ENCODE data around the gene WASF1.

Gene WASF1

DNA sequence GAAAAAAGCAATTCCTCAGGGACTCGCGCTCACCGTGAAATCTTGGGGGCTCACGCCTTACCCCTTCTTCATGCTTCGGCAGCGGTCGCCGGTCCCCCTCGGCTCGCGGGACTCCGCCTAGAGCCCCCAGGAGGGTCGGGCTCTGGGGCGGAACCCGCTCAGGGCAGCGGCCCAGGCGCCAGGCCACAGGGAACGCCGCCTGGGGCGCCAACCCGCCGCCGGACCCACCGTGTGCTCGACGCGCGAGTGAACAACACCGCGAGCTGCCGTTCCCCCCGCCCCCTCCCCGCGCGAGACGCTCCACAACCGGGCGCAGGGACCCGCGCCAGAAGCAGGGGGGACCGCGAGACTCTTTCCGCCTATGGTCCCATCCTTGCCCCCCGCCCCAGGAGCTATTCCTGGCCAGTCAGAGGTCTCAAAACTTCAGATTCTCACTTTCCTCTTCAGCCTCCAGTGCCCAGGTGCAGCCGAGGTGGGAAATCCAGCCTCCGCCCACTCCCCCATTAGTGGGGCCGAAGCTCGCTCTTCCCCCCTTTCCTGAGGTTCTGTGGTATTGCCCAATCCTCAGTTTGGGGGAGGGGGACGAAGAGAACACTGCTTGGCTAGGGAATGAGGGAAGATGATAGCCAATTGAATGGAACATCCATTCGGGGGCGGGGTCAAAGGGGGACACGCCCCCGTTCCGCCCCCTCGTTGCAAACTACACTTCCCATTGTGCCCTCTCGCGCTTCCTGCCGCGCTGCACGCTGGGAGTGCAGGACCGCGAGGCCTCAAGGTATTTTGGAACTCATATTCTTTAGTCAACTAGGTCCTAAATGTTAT is at the start of gene WASF1:
TSS of gene WASF1 (minus strand) at position 265 of the 822 bp plus-strand sequence. CDS start 52,069 bp downstream, outside the sequence.
- DNase-seq: peak; percentile 95 to 97

DNA sequence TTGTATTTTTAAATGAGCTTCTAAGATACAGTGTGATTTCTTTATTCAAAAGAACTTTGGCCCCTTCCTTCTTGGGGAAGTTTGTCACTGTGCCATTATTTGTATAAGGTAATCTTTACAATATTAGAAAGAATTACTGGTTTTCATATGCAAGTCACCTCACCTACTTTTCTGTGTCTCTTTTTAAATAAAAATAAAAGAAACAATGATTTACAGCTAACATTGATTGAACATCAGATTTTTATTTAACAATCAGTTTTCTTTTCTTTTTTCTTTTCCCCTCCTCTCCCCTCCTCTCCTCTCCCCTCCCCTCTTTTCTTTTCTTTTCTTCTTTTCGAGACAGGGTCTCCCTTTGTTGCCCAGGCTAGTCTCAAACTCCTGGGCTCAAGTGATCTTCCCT is 46.8 kb upstream of the WASF1 start:
- no peak for DNase-seq

DNA sequence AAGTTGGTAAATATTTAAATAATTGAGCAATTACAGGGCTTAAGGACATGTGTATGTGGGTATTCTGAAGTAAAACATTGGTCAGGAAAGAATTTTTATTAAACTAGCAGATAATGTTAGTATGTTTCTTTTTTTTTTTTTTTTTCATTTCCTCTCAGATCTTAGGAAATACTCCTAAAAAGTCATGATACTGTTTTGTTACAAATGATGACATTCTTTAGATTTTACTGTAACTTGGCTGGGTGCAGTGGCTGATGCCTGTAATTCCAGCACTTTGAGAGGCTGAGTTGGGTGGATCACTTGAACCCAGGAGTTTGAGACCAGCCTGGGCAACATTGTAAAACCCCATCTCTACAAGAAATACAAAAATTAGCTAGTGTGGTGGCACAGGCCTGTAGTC is 42.3 kb upstream of the WASF1 start:
- DNase-seq: no peak

DNA sequence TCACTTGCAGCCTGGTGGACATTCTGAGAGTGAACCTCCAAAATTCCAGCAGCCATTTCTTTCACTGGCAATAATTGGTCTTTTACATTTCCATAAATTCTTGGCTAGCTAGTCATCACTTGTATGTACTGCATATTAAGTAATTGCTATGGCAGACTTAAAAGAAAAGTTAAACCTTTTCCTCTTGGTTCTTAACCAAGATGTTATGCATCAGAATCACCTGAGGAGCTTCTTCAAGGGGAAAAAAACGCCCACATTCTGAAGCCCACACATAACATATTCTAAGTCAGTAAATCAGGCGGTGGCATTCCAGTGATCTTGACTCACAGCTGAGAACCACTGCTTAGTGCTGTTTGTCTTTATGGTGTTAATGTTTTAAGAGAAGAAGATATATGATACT is 37.8 kb upstream of the WASF1 start:
- DNase-seq: no peak

DNA sequence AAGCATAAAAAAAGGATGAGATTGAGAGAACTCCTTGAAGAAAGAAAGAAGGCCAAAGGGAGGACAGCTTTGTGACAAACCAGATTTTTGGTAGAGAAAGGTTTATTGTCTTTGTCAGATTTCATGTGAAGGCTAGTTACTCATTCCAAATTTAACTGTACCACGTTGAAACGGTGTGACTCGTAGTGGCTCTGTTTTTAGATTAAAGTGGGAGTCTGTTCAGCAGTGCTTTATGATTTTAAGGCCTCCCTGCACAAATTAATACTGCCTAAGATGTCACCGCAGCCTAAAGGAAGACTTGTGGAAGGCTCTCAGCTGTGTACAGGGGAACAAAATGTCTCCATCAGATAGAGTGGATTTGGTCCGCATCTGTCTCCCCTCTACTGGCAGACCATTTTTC is 36.7 kb upstream of the WASF1 start:
- no peak for DNase-seq

DNA sequence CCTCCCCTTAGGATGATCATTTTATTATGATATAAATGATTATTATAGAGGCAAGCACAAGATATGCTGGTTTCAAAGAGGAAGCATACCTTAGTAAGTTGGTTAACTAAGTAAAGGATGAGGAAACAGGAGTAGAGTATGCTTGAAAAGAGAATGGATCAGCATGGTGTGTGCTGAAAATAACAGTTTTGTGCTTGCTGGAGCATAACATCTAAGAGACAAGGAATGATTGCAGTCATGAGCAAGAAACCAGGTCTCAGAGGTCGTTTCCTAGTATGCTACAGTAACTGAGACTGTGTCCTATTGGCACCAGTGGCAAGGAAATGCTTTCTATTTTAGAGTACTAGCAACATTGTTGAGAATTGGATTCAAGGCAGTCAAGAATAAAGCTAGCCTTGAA is 34.9 kb upstream of the WASF1 start:
- no peak for DNase-seq

DNA sequence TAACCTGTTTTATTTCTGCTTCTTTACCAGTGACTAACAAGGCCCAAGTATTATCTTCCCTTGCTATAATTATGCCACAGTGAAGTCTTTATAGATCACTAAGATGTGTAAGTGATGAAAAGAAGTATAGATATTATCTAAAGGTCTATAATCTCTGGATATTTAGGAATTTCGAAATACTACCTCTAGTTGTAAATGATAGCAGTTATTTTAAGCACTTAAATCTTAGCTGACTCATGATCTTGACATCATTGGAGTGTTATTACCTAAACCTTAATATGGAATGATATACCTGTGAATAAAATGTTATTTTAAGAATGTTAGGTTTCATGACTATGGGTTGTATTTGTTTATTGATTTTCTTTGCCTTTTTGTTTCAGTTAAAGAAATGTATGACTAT is 32.3 kb upstream of the WASF1 start:
- DNase-seq: no peak

DNA sequence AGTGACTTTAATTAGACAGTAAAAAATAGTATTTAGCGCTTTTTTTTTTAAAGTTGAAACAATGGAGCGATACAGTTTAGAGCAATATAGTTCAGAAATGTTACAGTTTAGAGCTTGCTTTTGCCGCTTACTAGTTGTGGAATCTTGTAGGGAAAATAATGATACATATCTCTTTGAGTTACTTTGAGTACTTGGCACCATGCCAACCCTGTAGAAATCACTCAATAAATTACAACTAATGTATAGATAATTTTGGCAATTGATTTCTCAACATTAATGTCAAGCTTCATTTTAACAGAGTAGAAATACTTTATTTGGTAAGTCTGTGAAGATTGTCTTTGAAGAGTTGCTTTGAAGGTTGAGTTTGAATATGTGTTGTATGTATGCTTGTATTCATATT is 28.2 kb upstream of the WASF1 start:
- DNase-seq: no peak

DNA sequence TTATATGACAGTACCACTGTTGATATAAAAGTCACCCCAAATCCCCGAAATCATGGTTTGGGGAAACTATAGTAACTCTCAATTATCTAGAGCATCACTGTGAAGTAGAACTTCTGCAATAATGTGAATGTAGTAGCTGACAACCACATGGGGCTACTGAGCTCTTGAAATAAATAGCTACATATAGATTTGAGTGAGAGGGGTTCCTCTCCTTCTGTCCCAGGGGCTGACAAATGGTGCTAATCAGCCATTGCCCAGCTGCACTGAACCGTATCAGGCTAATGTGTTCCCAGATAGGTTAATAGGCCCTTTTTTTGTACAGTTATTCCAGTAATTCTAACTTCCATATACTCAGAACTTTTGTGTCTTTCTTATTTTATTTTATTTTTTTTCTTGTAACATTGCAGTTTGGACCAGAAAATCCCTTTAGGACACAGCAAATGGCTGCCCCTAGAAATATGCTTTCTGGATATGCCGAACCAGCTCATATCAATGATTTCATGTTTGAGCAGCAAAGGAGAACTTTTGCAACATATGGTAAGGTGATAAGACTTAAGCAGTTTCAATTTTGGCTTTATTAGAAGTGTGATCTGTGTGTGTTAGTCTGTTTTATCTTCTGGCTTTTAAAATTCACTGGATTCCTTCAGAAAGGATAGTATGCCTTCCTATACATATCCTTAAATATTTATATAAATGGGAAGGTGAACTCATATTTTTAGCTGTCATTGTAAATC is 21.8 kb upstream of the WASF1 start:
- DNase-seq: no peak

DNA sequence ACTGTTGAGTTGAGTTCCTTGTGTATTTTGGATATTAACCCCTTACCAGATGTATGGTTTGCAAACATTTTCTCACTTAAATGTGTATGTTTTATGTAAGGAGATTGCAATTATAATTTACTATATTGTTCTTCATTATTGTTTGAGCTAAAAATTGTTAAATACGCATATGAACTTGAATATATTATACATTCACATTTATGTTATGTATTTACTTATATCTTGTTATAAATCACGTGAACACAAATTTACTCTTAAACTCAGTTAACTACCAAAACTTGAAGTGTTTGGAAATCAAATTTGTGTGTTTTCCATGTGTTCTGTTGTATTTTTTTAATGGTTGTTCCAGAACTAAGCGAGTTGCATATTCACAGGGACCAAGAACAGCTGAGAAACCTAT is 19.1 kb upstream of the WASF1 start:
- DNase-seq: no peak

DNA sequence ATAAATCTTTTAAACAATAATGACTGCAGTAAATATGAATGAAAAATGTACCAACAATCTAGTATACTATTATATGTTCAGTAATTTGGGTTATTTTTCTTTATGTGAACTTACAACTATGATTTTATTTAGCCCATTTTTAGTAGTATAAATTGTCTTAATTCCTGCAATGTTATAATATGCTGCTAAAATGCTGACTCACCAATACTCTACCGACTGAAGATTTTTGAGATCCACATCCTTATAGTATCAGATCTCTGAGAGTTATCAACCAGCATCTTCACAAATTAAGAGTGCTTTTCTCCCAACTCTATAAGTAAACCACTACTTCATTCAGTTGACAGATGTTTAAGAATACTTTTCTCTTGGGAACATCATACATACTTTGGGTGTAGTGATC is 17.4 kb upstream of the WASF1 start:
- no peak for DNase-seq

DNA sequence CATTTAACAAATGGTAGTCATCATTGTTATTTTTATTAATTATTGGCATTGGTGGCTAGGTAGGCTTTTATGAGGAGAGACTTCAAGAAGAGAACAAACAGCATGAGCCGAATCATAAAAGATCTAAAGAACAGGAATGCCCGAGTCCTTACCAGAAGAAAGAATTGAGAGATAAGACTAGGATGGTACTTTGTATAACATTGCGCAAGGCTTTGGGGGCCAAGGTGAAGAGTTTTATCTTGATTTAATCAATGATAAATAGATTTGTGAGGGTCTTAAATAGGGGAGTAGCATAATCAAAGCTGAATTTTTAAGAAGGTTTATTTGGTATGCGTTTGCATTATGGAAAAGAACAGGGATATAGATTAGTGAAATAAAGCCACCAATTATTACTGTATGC is 16.2 kb upstream of the WASF1 start:
- DNase-seq: no peak

DNA sequence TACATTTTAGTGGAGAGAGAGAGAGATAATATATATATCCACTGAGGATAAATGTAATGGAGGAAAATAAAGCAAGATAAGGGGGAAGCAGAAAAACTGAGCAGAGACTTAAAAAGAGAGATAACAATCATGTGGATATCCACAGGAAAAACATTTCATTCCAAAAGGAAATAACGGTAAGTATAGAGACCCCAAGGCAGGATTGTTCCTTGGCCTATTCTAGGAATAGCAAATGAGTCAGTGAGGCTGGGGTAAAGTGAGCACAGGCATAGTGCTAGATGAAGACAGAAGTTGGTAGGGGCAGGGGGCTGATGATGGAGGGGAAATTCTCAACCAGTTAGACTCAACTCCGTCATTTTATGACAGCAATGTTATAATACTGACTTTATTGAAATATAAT is 12.0 kb upstream of the WASF1 start:
- DNase-seq: no peak

DNA sequence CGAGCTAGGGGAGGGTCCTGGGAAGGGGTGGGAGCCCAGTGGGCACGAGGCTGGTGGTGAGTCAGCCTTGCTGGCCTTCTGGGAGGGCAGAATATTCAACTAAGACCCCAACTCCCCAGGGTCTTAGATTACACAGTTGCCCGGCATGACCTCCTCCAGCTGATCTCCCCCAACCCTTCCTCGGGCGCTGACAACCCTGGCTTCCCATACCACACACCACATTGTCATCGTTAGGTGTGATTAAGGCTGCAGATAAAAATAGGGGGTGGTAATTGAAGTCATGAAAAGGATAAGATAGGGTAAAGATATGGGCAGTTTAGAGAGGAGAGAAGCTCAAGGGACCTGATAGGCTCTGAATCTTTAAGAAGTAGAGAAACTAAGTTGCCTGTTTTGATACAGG is 11.3 kb upstream of the WASF1 start:
- no peak for DNase-seq

DNA sequence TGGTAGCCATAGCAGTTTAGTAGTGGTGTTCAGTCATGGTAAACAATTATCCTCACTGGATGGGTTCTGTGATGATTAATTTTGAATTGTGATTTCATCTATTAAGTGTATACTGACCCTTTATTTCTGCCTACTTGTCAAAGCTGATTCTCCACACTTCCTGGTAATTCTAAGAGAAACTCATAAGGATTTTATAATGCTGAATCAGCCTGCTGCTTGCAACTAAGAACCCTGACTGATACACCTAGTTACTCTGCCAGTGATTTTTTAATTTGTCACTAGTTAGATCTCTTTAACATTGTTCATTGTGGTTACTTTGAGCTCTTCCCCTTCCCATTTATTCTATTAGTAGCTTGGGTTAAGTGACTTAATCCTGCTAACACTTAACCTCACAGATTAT is 9.3 kb upstream of the WASF1 start:
- DNase-seq: no peak

DNA sequence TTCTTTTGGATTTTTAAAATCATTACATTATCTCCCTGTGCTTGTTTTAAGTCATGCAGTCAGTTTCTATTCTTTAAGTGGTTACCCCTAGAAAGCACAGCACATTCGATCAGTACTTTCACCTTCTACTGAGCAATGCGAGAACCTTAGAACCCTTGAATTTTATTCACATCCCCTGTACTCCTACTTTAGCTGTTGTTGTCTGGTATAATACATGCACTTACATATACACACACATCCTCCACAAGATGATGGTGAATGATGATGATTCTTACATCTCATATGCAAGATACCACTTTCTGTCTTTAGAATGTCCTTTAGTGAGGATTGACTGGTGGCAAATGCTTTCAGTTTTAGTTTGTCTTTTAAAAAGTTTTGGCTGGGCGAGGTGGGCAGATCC is 6.4 kb upstream of the WASF1 start:
- DNase-seq: no peak

DNA sequence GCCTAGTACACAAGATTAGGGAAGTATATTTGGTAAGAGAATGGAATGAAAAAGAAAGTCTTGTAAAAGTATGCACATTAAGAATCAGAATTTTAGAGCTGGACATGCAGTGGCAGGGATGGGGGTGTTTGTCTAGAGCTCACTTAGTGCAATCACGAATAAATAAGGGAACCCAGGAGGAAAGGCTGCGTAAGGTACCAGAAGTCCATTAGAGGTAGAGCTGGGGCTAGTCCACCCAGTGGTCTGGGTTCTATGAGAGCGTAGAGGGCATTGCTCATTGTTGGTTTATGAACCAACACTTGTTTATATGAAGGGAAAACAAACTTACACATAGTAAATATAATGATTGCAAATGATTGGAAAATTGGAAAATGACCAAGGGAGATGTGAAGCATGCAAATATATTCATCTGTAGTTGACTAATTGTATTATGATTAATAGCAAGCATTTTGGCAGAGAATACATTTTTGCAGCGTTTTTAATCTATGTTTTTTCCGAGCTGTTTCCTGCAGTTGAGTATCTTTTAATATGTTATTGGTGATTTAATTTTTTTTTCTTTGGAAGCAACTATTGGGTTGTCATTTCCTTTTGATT is 3.9 kb upstream of the WASF1 start:
- no peak for DNase-seq

DNA sequence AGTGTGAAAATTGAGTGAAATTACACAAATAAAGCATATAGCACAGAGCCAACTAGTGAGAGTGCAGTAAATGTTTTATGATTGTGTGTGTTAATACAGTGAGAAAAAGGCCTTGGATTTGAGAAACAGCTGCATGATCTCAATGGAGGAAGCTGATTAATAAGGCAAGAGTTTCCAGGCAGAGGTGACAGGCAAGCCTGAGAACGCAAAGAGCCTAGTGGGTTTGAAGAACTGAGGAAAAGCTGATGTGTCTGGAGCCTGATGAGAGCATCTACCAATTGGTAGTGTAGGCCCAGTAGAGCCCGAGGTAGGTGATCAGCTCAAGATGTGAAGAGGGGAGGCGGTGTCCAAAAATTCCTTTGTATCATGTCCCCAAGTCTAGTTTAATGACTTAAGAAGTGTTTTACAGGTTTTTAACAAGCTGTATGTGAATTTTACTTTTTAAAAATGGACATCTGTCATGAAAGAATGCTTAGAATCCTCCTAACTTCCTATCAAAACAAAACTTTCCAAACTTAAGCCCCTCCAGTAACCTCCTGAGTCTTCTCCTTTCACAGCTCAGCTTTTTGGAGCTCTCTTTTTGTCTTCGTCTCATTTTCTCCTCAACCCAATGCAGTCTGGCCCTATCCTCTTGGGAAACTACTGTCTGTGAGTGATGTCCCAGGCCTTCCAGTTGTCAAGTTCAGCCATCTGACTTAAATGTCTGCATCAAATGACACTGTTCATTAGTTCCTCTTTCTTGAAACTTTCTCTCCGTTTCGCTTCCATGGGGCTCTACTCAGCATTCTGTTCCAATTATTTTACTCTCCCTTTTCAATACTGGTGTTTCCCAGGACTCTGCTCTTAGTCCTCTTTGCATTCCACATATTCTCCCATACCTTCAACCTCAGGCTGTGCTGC is 1.9 kb upstream of the WASF1 start:
- no peak for DNase-seq

DNA sequence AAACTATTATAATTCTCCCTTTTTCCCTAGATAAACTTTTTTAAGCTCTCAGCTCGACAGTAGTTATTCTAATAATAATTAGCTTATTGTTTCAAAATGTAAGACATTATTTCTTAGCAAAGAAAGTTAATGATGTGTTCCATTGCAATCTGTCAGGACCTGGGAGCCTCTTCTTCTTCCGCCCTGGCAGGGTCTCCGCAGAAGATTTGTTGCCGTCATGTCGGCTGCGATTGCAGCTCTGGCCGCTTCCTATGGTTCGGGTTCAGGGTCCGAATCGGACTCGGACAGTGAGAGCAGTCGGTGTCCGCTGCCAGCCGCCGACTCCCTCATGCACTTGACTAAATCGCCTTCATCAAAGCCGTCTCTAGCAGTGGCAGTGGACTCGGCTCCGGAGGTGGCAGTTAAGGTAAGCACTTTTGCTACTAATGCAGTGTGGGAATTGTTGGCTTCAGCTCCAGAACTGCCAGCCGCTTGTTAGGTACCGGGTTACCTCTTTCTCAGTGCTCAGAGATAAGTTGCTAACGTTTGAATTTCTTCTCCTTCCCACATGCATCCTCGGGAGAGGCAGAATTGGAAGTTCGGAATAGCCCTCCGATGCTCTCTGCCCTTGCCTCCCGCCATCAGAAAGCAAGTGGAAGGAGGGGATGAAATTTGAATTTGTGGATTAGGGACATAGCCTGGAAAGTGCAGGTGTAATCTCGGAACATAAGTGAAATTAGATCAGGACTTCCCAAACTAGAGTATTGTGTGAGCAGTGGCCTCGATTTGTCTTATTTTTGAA is 948 bp upstream of the WASF1 start, which contains the start of gene CDC40:
TSS of gene CDC40 (plus strand) at position 200 of the 781 bp plus-strand sequence. CDS start at position 218, 18 bp downstream.
- peak; percentile 65 to 70 for DNase-seq

DNA sequence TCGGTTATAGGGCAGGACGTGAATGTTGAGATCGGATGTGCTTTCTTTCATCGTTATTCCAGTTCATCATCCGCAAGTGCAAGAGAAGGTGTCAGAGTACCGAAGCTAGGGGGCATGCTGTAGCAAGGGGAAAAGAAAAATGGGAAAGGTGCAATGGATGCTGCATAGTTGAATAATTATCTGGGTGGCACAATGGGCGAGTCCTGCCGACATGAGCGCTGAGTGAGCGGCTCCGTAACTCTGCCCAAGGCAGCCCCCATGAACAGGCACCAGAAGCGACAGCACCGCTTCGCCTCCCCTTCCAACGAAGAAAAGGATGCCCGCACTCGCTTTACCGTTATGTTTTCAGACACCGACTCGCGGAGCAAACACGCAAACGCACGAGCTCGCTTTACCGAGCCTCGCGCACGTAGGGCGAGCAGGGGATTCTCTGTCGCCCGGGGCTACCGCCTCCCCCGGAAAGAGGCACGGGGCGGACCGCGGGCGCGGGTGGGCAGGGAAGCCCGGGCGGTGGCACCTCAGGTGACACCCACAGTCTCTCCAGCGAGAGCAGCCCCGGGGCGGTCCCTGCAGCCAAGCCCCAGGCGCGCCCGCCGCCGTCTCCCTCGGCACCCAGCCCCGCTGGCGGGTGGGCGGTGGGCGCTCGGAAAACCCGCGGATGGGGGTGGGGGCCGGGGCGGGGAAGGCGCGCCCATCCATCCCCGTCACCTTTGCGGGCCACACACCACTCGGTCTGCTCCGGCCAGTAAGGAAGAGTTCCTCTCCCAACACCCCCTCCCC is 654 bp downstream of the WASF1 start:
- DNase-seq: peak; percentile 62 to 63

DNA sequence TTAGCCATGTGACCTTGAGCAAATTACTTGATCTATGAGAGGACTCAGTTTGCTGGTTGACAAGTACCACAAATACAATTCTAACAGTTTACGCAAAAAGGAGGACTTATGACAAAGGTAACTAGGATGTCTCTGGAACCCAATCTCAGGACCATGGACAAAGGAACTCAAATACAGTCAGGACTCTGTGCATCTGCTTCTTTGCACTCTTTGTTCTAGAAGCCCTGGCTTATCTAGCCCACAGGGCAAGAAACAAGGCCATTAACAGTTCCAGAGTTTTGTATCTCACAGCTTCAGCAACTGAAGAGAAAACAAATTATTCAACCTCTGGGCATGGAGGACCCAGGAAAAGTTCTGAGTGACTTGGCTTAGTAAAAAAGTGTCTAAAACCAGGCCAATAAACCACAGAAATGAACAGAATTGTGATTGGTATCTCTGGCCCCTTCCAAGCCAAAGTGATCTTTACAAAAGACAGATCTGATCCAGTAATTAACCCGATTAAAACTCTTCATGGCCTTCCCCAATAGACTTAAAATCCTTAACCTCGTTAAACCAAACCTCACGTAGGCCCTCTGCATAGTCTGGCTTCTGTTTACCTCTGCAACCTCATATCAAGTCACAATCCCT is 5.9 kb downstream of the WASF1 start:
- no peak for DNase-seq
